GM18873 (cell line): ENCODE results near the gene JMJD6.
"Not testable (repeated sequence)": the region's sequence is repeated elsewhere in the genome, so short reads cannot be mapped to it uniquely, and the experiment has no call there.

Experiments used
- ATAC-seq: cut with Tn5 transposase; IDR thresholded peaks from one replicate; pipeline ENCODE4 v1.9.1; 2021; ENCODE audit warnings: mild to moderate bottlenecking, moderate library complexity, moderate number of reproducible peaks; ENCODE audit not compliant: unreplicated experiment, low FRiP score

The JMJD6 gene

GRCh38 chr17:76726231-76726775 lies at the start of gene JMJD6:
TSS of gene JMJD6 (minus strand) at chr17:76726606. CDS start at chr17:76726475, 131 bp downstream.
- ATAC-seq = peak; percentile 70

DNA sequence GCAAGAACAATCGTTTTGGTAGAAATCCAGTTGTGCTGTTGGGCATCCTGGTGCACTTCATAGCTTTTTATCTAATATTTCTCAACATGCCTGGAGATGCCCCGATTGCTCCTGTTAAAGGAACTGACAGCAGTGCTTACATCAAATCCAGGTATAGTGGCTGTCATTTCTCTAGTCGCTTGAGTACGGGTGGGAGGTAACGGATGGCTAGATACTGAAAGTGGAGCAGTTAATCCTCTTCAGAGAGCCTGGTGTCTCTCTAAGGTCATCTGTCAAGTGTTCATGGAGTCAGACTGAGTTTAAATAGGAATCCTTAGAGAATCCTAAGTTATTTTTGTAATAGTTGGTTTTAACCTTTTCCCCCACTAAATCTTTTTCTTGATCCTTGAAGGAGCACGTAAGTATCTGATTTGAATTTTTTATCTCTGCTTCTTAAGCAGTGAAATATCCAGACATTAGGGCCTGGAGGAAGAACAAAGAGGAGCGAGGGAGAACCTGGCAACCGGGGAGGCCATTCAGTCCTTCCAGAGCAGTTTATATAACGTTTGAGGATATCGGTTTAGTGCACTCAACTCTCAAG lies 48.7 kb upstream of the JMJD6 start:
- no peak for ATAC-seq

GRCh38 chr17:76772842-76773525 lies 46.6 kb upstream of the JMJD6 start:
- ATAC-seq = no peak

- no peak for ATAC-seq
Measured at GRCh38 chr17:76758570-76758969, 32.2 kb upstream of the JMJD6 start.

DNA sequence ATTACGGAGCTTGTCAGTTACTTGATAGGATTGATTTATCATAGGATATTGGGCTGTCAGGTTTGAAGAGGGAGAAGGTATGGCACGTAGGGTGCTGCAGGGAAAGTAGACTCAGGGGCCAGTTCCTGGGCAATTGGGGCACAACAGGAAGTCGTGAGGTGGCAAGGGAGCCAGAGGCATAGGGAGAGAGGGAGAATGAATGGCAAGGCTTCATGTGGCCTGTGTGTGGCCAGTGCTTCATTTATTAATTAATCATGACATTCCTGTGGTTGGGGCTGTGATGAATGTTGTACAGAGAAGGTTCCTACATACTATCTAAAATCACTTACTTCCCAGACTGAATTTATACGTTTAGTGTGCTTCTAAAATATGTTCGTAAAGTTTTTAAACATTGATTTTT lies 30.9 kb upstream of the JMJD6 start:
- no peak for ATAC-seq

DNA sequence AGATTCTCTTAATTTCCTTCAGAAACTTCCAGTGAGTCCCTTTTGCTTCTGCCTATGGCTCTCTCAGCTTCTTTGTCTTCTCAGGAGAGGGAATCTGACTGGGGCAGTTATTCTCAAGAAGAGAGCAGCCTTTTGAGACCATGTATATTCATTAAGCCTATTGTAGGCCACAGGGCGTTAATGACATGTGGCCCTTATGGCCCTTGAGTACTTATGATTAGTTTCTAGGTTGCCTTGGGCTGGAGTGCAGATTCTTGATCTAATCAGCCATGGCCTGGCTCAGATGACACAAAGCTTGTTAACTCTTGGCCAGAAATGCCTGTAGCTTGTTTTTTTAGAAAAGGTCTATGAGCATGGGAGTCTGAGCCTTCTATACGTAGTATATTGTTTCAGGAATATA lies 28.9 kb upstream of the JMJD6 start:
- ATAC-seq = no peak

DNA sequence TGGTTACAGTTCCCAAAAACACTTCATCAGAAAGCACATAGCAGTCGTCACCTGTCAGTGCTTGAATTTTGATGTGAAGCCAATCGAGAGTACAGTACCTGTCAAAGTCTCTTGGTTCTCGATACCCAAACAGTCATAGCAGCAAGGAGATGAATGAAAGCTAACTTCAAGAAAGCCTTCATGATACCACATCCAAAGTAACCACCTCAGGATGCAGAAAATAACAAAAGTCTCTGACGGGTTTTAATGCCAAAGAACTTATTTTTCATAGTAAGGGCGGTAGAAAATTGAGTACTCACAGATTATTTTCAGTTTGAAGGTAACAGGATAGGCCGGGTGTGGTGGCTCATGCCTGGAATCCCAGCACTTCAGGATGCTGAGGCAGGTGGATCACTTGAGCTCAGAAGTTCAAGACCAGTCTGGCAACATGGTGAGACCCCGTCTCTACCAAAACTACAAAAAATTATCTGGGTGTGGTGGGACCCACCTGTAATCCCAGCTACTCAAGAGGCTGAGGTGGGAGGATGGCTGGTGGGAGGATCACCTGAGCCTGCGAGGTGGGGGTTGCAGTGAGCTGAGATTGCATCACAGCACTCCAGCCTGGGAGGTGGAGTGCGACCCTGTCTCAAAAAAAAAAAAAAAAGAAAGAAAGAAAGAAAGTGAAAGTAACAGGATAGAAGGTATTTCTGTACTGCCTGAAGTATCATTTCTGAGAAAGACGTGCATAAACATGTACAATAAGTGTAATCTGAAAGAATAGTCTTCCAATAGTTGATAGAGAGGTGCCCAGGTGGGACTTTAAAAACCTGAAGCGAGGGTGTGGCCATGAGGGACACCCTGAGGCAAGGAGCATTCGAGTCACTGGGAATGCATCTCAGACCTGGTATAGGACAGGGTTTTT lies 26.9 kb upstream of the JMJD6 start:
- no peak for ATAC-seq

DNA sequence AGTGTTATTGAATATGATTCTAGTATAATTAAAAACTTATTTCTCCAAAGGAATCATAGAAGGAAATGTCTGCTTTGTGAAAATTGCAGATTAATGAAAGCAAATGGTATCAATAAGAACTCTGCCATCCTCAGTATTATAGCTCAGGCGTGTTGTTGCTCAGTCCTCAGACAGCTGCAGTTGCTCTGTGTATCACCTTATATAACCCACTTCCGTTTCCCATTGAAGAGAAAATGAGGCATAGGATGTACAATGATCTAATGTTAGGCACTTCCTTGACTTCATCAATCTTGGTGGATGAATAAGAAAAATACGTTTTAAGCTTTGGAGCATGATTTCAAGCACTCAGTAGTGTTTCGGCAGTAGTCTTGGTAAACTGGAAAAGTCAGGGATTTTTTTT lies 25.6 kb upstream of the JMJD6 start:
- ATAC-seq = no peak

DNA sequence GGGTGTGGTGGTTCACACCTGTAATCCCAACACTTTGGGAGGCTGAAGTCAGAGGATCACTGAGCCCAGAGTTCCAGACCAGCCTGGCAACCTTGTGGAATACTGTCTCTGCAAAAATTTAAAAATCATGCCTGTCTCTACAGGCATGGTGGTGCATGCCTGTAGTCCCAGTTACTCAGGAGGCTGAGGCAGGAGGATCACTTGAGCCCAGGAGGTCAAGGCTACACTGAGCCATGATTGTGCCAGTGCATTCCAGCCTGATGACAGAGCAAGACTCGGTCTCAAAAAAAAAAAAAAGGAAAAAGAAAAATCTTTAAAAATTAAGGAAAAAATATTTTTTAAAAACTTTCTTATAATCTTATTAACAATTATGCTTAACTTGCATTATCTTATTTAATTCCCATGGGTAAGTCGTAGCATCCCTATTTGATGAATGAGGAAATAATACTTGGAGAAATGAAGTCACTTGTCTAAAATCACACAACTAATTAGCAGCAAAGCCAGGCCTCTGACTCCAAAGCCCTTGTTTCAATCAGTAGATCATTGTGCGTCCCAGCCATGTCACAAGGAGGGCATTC lies 25.1 kb upstream of the JMJD6 start:
- no peak for ATAC-seq

DNA sequence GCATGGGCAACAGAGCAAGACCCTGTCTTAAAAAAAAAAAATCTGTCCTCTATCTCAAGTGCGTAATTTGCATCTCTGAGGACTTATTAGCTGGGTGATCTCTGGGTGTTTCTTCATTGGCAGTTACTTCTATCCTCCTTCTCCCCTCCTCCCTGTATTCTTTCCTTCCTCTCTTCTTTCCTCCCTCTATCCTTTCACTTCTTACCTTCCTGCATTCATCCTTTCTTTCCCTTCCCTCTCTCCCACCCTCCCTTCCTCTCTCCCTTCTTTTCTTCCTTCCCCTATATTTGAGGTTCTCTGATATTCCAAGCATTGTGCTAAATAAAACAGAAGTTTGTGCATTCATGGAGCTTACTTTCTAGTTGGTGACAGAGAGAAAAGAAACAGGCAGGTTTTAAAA lies 22.3 kb upstream of the JMJD6 start:
- ATAC-seq = no peak

DNA sequence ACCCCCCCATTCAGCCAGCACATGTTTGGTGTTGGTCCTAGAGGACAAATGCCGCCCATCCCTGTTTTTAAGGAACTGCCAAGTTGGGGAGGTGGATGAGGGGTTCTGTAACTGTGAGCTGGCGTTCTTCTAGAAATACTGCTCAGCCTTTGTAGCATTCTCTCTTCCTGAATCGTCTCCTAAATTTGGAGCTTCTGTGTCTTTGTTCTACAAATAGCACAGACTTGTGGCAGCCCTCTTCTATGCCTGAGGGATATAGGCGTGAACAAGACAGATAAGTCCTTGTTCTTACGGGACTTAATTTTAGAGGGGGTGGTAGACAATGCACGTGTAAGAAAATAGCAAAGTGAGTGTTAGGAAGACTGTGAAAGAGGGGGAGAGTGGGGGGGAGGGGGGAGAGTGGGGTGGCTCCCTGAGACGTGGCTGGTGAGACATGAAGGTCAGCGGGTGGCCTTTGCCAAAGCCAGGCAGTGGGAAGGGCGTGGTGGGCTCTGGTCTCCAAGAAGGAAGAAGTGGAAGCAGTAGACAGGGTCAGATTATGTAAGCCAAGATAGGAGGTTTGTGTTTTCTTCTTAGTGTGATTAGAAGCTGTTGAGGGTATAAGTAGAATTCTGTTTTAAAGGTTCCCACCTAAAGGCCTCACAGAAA lies 21.4 kb upstream of the JMJD6 start:
- no peak for ATAC-seq

DNA sequence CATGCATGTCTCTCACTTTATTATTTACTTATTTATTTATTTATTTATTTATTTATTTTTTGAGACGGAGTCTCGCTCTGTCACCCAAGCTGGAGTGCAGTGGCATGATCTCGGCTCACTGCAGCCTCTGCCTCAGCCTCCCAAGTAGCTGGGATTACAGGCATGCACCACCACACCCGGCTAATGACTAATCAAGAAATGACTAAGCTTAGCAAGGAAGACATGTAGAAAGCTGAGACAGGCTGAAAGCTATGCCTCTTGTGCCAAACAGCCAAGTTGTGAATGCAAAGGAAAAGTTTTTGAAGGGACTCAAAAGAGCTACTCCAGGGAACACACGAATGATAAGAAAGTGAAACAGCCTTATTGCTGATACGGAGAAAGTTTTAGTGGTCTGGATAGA lies 19.4 kb upstream of the JMJD6 start:
- ATAC-seq = not testable (repeated sequence)

- no peak for ATAC-seq
Measured at GRCh38 chr17:76744747-76745146, 18.3 kb upstream of the JMJD6 start.

DNA sequence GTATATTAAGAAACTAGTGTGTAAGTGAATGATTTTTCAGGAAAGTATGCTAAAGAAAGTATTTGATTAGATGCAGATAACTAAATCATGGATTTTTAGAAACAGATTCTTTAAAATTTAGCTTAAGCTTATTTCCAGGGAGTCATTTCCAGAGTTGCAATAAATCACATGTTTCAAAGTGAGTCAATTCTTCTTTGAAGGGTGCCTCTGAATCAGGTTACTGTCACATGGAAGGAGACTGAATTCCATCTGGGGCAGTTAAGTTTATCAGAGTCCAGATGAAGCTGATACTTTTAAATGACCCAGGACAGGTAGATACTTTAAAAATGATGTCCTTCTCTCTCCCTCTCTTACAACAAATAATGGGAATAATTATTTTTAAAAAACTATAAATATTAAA lies 16.6 kb upstream of the JMJD6 start:
- no peak for ATAC-seq

DNA sequence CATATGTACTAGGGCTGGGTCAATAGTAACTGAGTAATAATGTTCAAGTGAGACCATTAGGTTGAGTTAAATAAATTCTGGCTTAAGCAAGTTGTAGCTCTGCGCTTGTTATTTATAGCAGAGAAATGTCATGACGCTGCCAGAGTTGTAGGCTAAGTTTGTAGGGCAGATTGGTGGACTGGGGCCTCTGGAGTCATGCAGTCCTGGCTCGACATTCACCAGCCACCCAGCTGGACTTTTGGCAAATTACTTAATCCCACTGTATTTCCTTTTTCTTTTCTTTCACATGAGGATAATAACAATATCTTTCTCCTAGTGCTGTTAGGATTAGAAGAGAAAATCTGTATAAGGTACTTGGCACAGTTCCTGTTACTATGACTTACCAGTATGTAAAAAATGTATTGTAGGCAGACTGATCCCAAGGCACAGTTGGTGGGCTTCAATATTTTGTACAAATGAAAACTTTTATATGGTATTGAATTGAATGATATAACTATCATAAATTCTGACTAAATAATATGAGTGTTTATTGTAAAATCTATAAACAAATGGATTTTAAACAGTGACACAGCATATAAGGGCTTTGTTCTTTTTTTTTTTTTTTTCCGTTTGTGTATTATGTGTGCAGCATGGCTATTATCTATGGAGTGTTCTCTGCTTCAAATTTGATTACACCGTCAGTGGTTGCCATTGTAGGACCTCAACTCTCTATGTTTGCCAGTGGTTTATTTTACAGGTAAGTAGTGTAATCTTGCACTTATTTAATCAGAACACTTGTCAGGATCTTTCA lies 14.1 kb upstream of the JMJD6 start:
- no peak for ATAC-seq

DNA sequence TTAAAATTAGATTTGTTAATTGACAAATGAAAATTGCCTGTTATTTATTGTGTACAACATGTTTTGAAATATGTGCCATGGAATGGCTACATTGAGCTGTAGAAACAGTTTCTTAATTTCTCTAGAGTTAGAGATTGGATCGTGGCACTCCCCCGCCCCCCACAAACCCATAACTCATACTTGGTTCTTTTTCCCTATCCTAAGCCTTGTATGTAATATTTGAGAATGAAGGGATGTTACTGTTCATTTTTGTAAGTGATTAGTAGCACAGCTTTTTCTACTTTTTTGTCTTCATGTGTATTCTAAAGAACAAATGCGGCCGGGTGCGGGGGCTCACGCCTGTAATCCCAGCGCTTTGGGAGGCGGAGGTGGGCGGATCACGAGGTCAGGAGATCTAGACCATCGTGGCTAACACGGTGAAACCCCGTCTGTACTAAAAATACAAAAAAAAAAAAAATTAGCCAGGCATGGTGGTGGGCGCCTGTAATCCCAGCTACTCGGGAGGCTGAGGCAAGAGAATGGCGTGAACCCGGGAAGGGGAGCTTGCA lies 13.2 kb upstream of the JMJD6 start:
- not testable (repeated sequence) for ATAC-seq

DNA sequence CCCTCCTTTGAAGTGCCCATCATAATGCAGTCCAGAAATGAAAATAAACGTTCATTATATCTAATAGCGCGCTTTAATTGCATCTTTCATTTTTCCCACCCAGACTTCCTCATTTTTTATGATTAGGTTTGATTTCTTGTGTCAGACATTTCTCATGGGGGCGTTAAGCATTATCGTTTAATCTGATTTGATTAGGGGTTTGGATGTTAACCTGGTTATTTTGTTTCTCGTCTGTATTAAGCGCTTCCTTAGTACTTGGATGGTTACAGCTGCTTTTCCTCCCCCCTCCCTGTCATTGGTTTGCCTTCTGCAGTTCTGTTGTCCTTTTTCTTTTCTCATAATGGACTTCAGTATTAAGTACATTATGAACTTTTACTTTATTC lies 12.1 kb upstream of the JMJD6 start:
- no peak for ATAC-seq

DNA sequence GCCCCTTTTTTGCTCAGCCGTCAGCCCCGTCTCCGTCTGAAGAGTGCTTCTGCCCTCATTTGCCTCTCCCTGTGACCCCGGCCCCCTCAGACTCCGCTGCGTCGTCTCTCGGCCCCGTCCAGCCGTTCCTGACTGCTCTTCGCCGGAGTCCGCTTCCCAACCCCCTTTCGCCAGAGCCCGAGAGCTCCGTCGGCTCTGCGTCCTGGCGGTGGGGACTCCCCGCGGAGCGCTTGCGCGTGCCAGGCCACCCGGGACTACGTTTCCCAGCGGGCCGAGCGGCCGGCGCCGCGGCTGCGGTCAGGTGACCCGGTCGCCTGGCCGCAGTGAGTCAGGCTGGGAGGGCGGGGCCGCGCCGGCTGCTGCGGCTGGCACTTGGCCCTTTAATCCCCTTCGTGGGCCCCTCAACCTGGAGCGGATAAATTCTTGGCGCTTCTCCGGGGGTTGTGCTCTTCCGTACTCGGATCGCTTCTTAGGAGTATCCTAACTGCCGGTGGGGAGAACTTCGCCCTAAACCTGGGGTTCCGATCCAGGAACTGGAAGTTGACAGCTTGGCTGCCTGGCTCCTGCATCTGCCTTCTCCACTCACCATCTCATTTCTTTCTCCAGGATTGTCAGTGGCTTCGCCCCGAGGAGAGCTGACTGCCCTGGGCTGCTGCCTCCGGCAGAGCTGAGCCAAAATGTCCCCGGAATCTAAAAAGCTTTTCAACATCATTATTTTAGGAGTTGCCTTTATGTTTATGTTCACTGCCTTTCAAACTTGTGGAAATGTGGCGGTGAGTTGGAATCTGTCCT lies 11.5 kb upstream of the JMJD6 start, which contains the start of gene MFSD11:
TSS of gene MFSD11 (plus strand) at position 444 of the 792 bp plus-strand sequence. CDS start at position 678, 234 bp downstream.
- ATAC-seq = peak; percentile 34
